Dermis microvascular lymphatic vessel endothelial cell (primary cell): ENCODE results near the gene SMAD5. TPM values are rescaled to one million over a fixed set of nuclear protein-coding genes. Genes with fewer than 3 reads are reported as not detected.
A peak's percentile ranks its signal among the peaks of the same experiment; 100 is the strongest.

Experiments used
- DNase-seq, 2 donors: peaks; one replicate each; pipeline versions ENCODE4 v3.0.0 to v3.0.0-alpha.2; 2010; ENCODE audit warnings: low read depth in 2 of 2
- total RNA-seq: library from RNA; depleted of rRNA; stranded (reverse); fragments of >200 nt; gene quantifications from 2 replicates; pipeline ENCODE4 v1.2.1, GENCODE V29; 2014

SMAD5 gene
- total RNA-seq, 1 donor from 2014 or later: 29.0 TPM

GRCh38 chr5:136194576-136194975 is 61.9 kb downstream of the SMAD5 start:
- no peak for DNase-seq

DNA sequence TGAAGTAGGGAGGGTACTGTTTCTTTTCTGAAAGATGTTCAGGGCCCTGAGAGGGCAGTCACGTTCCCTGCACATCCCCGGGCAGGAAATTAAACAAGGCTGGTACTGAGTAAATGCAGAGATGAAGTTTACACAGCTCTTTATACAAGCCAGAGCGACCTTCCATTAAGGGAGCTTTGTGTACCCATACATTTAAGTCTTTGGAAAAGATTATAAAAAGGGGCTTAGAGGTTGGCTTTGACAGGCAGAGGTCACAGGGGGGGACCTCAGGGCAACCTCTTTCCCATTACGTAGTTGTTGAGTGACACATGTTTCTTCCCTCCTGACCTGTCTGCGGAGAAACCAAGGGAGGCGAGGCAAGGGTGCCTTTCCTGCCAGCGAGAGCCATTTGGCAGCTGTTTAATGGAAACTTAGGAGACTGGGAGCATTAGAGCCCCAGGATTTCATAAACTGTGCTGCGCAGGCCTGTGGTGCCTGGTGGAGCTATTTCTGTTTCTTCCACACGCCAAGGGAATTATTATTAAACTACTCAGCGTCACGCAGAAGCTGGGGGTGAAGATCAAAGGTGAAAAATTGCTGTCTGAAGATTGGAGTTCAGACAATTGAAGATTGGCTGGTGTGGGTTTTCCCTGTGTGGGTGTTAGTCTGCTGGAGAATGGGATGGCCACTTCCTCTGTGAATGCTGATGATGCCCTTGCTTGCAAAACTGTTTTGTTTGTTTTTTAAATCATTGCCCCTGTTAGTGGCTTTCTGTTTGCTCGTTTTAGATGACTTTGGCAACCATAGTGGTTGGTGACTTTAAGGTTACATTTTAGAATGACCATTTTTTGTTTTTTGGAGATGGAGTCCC is 63.6 kb downstream of the SMAD5 start:
- DNase-seq: no peak

DNA sequence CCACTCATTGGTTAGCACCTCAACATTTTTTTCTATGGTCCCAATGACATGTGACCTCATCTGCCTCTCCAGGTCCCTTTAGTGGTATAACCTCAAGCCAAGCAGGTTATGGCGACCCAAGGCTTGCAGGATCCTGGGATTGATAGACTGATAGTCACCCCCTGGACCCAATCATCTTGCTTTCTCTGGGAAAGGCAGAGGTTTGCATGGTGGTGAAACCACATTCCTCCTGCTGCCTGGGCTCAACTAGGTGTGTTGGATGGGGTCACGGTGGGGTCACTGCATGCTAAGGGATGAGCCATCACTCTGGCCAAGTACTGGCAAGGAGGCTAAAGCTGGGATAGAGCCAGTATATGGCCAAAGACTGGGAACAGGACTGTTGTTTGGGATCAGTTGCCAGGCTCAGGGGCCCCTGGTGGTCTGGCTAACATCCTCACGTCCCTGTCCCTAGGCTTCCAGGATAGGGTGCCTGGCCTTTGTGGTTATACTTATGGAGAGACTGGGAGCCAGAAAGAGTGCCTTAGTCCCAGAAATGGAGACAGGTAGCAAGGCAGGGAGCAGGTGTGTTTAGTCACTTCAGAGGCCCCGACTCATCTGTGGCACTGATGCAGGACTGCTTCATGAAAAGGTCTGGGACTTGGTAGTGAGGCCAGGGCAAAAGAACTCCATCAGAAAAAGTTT is 65.0 kb downstream of the SMAD5 start:
- DNase-seq: no peak

DNA sequence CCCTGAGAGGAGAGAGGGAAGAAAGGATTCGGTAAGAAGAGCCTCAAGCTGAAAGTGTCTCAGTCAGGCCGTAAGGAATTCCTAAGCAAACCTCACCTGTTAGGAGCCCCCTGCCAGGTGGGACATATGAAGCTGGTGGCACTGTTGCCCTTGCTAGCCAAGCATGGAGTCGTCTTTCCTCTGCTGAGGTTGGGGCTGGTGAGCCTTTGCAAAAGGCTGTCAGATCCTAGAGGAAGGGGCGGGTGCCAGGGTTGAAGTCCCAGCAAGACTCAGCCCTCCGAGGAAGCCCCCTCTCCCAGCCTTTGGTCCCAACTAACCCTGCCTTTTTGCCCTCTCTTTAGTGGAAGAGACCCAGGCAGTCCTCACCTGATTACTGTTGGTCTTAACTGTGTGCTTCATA is 65.8 kb downstream of the SMAD5 start:
- DNase-seq: no peak

DNA sequence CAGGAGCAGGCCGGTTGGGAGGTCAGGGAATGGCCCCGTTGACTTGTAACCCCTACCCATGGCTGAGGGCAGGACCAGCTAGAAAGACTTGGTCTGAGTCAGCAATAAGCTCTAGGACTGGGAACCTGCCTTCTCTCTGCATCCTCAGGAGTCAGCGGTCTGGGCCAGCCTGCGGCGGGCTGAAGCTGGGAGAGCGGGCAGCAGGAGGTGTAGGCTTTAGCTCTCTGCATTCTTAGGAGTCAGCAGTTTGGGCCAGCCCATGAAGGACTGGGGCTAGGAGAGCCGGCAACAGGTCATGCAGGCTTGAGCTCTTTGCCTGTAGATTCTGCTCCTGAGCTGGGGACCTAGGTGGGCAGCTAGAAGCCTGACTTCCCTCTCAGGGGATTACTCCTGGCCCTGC is 66.8 kb downstream of the SMAD5 start:
- no peak for DNase-seq

- no peak for DNase-seq
Observed at GRCh38 chr5:136200130-136200529, 67.5 kb downstream of the SMAD5 start.

DNA sequence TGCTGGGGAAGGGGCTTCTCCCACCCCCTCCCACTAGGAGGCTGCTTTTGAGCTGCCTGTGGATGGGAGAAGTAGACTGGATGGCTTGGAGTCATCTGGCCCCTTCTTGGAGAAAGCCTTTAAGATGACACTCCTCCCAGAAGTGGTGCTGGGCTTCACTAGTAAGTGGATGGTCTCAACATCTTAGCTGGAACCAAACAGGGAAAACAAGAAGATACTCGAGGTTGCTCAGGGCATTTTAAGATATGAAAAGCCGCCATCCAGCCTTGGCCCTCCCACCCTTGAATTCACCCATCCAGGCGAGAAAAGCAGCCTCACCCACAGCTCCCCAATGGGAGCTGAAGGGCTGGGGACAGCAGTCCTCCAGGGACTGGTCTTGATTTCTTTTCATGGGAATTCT is 68.1 kb downstream of the SMAD5 start:
- no peak for DNase-seq

GRCh38 chr5:136201870-136202269 is 69.2 kb downstream of the SMAD5 start:
- no peak for DNase-seq

DNA sequence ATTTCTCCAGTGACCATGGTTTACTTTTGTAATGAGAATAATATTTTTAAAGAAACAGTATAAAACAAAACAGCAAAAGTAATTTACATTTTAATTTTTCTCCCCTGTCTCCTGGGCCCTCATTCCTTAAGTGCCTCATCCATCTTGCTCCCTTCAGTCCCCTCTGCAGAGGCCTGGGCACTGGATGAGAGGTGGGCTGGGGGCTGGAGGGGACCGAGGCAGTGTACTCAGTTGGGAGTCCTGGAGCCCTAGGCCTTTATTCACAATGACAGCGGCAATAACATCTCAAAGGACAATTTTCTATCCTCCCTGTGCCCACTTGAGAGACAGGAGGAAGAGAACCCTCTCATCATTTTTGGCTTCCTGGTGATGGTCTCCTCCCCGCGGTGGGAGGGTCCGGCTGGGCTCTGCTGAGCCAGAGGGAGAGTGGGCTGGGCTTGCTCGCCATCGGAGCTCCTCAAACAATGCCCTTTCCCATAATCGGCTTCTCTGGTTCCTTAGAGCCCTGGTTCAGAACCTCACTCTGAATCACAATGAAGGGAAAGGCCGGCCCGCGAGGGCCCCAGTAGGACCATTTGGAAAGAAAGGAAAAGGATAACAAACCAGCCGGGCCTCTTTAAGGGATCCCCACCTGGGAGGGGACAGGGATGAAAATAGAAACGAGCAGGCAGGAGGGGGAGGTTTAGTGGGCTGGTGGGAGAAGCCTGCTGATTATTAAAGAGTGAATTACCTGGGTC is 70.0 kb downstream of the SMAD5 start:
- no peak for DNase-seq

DNA sequence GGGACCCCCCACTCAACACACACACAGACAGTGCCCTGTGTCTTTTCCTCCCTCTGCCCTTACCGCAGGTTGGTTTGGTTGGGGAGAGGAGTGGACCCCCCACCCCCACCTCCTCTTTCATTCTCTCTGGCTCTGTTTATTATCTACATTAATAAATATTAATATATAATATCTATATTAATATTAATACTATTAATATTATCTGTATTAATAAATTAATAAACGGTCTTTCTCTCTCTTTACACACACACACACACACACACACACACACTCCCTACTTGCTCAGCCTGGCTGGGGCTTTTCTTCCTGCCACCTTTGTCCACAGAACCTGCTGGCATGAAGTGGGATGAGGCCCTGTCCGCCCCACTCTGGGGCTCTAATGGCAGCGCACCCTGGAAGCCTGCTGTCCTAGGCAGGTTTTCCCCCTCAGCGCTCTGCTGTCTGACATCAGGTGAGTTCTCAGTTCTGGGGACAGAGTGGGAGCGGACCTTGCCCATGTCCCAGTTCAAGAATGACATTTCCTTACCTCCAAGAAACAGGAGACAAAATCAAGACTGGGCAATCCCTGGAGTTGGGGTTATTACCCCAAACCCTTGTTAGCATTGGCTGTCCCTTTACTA is 70.8 kb downstream of the SMAD5 start:
- no peak for DNase-seq

- no peak for DNase-seq
Observed at GRCh38 chr5:136205061-136205702, 72.5 kb downstream of the SMAD5 start.

GRCh38 chr5:136205941-136206340 is 73.3 kb downstream of the SMAD5 start:
- DNase-seq: no peak

GRCh38 chr5:136206361-136206760 is 73.7 kb downstream of the SMAD5 start:
- DNase-seq: no peak

DNA sequence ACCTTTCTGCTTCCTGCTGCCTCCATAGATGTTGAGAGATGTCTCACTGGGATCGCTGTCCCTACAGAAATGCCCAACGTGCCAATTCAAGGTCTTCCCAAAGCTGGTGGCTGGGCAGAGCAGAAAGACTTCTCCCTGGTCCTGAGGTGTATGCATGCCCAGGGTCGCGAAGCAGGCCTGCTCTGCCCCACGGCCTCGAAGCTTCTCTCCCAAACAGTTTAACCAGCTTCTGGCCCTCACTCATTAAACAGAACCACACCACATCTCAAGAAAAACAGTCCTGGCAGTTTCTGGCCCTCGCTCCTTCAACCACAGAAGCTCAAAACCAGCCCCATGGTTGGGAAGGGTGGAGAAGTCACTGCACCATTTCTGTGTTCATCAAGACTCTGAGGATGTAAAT is 75.0 kb downstream of the SMAD5 start:
- DNase-seq: no peak

- DNase-seq: no peak
Observed at GRCh38 chr5:136208916-136209315, 76.3 kb downstream of the SMAD5 start.

- DNase-seq: no peak
Observed at GRCh38 chr5:136209346-136209910, 76.8 kb downstream of the SMAD5 start.

DNA sequence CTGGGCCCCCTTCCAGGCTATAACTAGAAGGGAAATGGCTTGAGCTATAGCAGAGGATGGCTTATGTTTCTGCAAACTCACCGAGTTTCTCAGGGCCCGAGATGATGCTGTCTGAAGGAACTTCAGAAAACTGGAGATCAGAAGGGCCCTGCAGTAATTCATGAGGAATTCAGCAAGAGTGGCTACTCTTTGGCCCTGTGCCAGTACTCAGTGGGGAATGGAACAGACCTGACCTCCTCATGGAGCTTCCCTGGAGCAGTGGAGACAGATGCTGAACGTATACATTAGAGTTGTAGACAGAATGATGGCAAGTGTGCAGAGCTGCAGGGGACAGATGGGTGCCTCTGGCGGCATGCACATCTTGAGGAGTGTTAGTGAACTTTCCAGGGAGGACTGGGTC is 77.6 kb downstream of the SMAD5 start:
- DNase-seq: no peak

- DNase-seq: no peak
Observed at GRCh38 chr5:136211282-136212040, 78.8 kb downstream of the SMAD5 start.

DNA sequence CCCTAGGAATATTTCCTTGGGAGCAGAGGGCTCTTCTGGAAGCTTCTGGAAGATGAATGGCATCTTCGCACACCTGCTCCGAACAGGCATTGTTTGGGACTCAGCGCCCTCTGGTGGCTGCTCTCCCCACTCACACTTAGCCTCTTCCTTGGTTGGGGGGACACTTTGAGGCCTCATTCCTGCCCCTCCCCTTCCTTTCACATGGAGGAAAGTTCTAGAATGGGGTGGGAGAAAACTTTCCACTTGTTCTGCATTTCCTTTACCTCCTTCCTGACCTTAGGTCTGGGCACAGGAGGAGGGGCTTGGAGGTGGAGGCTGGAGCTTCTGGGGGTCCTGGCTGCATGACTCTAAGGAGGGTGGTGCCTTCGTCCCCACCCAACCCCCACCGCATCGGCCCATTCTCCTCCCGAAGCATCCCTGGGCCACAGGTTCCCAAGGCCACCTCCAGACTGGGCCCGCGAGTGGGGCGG is 79.6 kb downstream of the SMAD5 start:
- peak; percentile 4 to 58 for DNase-seq

DNA sequence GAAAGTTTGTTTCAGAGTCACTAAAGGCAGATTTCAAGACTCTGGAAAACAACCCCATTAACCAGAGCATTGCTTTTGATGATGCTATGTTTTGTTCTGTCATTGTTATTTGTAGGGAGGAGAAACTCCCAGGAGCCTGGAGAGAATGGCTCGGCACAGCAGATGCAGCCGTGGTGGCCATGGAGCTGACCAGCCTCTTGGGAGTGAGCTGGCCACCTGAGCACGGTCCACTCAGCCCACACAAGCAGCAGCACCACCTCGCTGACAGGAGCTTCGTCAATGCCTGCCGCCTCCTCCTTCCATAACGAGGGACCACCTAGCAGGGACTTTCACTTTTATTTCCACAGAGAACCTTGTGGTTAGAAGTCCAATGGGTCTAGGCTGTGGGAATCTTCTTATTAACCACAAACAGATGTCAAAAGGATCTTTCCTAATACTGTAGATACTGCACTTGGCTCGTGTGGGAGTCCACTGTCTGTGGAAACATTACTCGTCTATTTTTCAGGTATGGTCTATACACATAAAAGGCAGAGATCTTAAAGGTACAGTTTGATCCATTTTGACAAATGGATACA is 81.4 kb downstream of the SMAD5 start:
- DNase-seq: no peak
